Motor neuron (in vitro differentiated cells): ENCODE results near the gene CD3D. TPM values are rescaled to one million over a fixed set of nuclear protein-coding genes. Genes with fewer than 3 reads are reported as not detected.
A peak's percentile ranks its signal among the peaks of the same experiment; 100 is the strongest.

ENCODE experiments used
- ATAC-seq, 8 experiments: fragments of 200-7000 bp; cut with Tn5 transposase; replicated peaks in 6 of 8; 2 replicates each; pipeline ENCODE4 v1.8.0; 2021; ENCODE audit warnings: mild to moderate bottlenecking in 8 of 8, moderate library complexity in 8 of 8
- H3K27ac ChIP-seq, 2 donors: fragments of 250-450 bp; sonication (Bioruptor Pico); 2 replicates each; pipeline ENCODE4 v1.9.0; 2021; ENCODE audit warnings: antibody characterized with exemption in 2 of 2, mild to moderate bottlenecking in 2 of 2, moderate library complexity in 1 of 2
- H3K4me1 ChIP-seq, 2 donors: fragments of 250-450 bp; sonication (Bioruptor Pico); replicated peaks in 1 of 2; 2 replicates each; pipeline ENCODE4 v1.6.1; 2021; ENCODE audit warnings: antibody characterized with exemption in 2 of 2, mild to moderate bottlenecking in 2 of 2, moderate library complexity in 1 of 2
- H3K4me3 ChIP-seq, 5 donors: fragments of 250-450 bp; sonication (Bioruptor Pico); 2 replicates each; pipeline ENCODE4 v1.9.0; 2021; ENCODE audit warnings: antibody characterized with exemption in 5 of 5, mild to moderate bottlenecking in 5 of 5, moderate library complexity in 4 of 5
- WGBS, 10 experiments: fragments of 450-650 bp; shearing (Covaris generic); methylation state at CpG; one replicate each; pipeline ENCODE4 v1.0.0; 2022; 5-methylcytosine and 5-hydroxymethylcytosine counted together
- in situ Hi-C, 9 experiments: fragments of 400-800 bp; cut with MboI; loops; one replicate each; pipeline ENCODE4 v1.15.0; 2021; ENCODE audit warnings: low sequenced_read_pairs in 9 of 9, low pct_unique_long_range_greater_than_20kb in 2 of 9; ENCODE audit not compliant: unreplicated experiment in 9 of 9
- total RNA-seq, 8 experiments: library from RNA; unstranded; fragments of 300-600 nt; gene quantifications; 2 replicates each; pipeline versions ENCODE4 v1.2.3 to v1.2.4, GENCODE V29; 2022

The CD3D gene
- total RNA-seq: not detected

- ATAC-seq: no peak
- Histone ChIP-seq H3K4me3 (no peak within 1 kb of the TSS), H3K27ac (no peak within 1 kb of the TSS), H3K4me1 (no peaks in the 10 kb centered on the region)
- WGBS, 10 experiments: 75 to 89% (median 80%) methylated on average over 1 to 5 of the region's 13 CpGs; no CpG with 5 or more reads in 6 of the 10 experiments
- in situ Hi-C loops: no loop called here
These were observed at the start of gene CD3D for GRCh38 chr11:118342503-118343161. TSS of gene CD3D (minus strand) at chr11:118342705. CDS start at chr11:118342607, 98 bp downstream.

- WGBS, 10 experiments: 73 to 100% (median 100%) methylated on average over 1 to 3 of the region's 3 CpGs
- no peak for ATAC-seq
- Histone ChIP-seq H3K27ac (no peak overlapping the region), H3K4me1 (no peaks in the 10 kb centered on the region), H3K4me3 (no peak overlapping the region)
- in situ Hi-C loops: loop anchor here in 5 of 9 experiments (25.0 kb wide), 1 partner anchor 104 kb away; no protein-coding TSS in a partner anchor
These were observed 41.2 kb upstream of the CD3D start for GRCh38 chr11:118383657-118384056.

- 79 to 100% (median 89%) methylated on average over 1 to 3 of the region's 3 CpGs; no CpG with 5 or more reads in 3 of the 10 experiments for WGBS, 10 experiments
- no peak for ATAC-seq
- Histone ChIP-seq H3K4me1 (no peaks in the 10 kb centered on the region), H3K27ac (no peak overlapping the region), H3K4me3 (no peak overlapping the region)
- in situ Hi-C loops: loop anchor here in 5 of 9 experiments (25.0 kb wide), 1 partner anchor 104 kb away; no protein-coding TSS in a partner anchor
These were observed 40.4 kb upstream of the CD3D start for GRCh38 chr11:118382954-118383353.

GRCh38 chr11:118380571-118380970 is 38.1 kb upstream of the CD3D start:
- no peak for ATAC-seq
- in situ Hi-C loops: loop anchor here in 5 of 9 experiments (25.0 kb wide), 1 partner anchor 107 kb away; no protein-coding TSS in a partner anchor
- Histone ChIP-seq H3K4me1 (no peaks in the 10 kb centered on the region), H3K4me3 (no peak overlapping the region), H3K27ac (no peak overlapping the region)

GRCh38 chr11:118379497-118379896 is 37.0 kb upstream of the CD3D start:
- Histone ChIP-seq H3K27ac (no peak overlapping the region), H3K4me1 (no peaks in the 10 kb centered on the region), H3K4me3 (no peak overlapping the region)
- in situ Hi-C loops: loop anchor here in 6 of 9 experiments (10.0 to 25.0 kb wide), 2 partner anchors 108 to 115 kb away; no protein-coding TSS in a partner anchor
- ATAC-seq: no peak
- 88 to 100% (median 94%) methylated on average over 1 to 4 of the region's 4 CpGs; no CpG with 5 or more reads in 1 of the 10 experiments for WGBS, 10 experiments

GRCh38 chr11:118375978-118376377 is 33.5 kb upstream of the CD3D start:
- ATAC-seq: peak in 1 of 8 experiments; percentile 68
- H3K4me3 ChIP-seq: no peak overlapping the region
- in situ Hi-C loops: loop anchor here in 6 of 9 experiments (10.0 to 25.0 kb wide), 2 partner anchors 111 to 119 kb away; no protein-coding TSS in a partner anchor
- H3K4me1 ChIP-seq: no peaks in the 10 kb centered on the region
- H3K27ac ChIP-seq: no peak overlapping the region

GRCh38 chr11:118374729-118375128 is 32.2 kb upstream of the CD3D start:
- ATAC-seq: peak in 1 of 8 experiments; percentile 57
- H3K27ac ChIP-seq: no peak overlapping the region
- no peak overlapping the region for H3K4me3 ChIP-seq
- no peaks in the 10 kb centered on the region for H3K4me1 ChIP-seq
- in situ Hi-C loops: loop anchor here in 6 of 9 experiments (10.0 to 25.0 kb wide), 3 partner anchors 113 to 187 kb away; partner anchors contain the start of gene SCN2B (in 1 of the 6)
- 16 to 100% (median 90%) methylated on average over 1 to 3 of the region's 3 CpGs; no CpG with 5 or more reads in 1 of the 10 experiments for WGBS, 10 experiments

- no peak overlapping the region for H3K4me3 ChIP-seq
- H3K4me1 ChIP-seq: no peaks in the 10 kb centered on the region
- in situ Hi-C loops: loop anchor here in 2 of 9 experiments (10.0 to 25.0 kb wide), 2 partner anchors 121 to 187 kb away; partner anchors contain the start of gene SCN2B (in 1 of the 2)
- no peak overlapping the region for H3K27ac ChIP-seq
- no peak for ATAC-seq
- WGBS, 10 experiments: 42 to 100% (median 96%) methylated on average over 1 to 5 of the region's 5 CpGs; no CpG with 5 or more reads in 3 of the 10 experiments
These were observed 31.4 kb upstream of the CD3D start for GRCh38 chr11:118373871-118374270.

- 73 to 100% (median 100%) methylated on average over 1 to 2 of the region's 2 CpGs; no CpG with 5 or more reads in 3 of the 10 experiments for WGBS, 10 experiments
- no peak for ATAC-seq
- in situ Hi-C loops: loop anchor here in 2 of 9 experiments (10.0 to 25.0 kb wide), 2 partner anchors 122 to 186 kb away; partner anchors contain the start of gene SCN2B (in 1 of the 2)
- no peak overlapping the region for H3K27ac ChIP-seq
- no peaks in the 10 kb centered on the region for H3K4me1 ChIP-seq
- no peak overlapping the region for H3K4me3 ChIP-seq
These were observed 30.8 kb upstream of the CD3D start for GRCh38 chr11:118373263-118373662.

- no peaks in the 10 kb centered on the region for H3K4me1 ChIP-seq
- in situ Hi-C loops: loop anchor here in 2 of 9 experiments (10.0 to 25.0 kb wide), 2 partner anchors 124 to 183 kb away; partner anchors contain the start of gene SCN2B (in 1 of the 2)
- peak in 3 of 8 experiments; percentile 35 to 71 (median 69) for ATAC-seq
- no peak overlapping the region for H3K4me3 ChIP-seq
- H3K27ac ChIP-seq: no peak overlapping the region
- 80 to 100% (median 94%) methylated on average over 1 to 4 of the region's 4 CpGs for WGBS, 10 experiments
These were observed 28.3 kb upstream of the CD3D start for GRCh38 chr11:118370774-118371173.

GRCh38 chr11:118366287-118366686 is 23.8 kb upstream of the CD3D start:
- Histone ChIP-seq H3K4me1 (no peaks in the 10 kb centered on the region), H3K27ac (no peak overlapping the region), H3K4me3 (no peak overlapping the region)
- in situ Hi-C loops: loop anchor here in 1 of 9 experiments (25.0 kb wide), 1 partner anchor 179 kb away; the partner anchor contains the start of gene SCN2B
- no peak for ATAC-seq
- 33 to 100% (median 94%) methylated on average over 1 of the region's 1 CpG; no CpG with 5 or more reads in 2 of the 10 experiments for WGBS, 10 experiments

GRCh38 chr11:118364956-118365615 is 22.6 kb upstream of the CD3D start:
- 83 to 100% (median 100%) methylated on average over 1 to 3 of the region's 3 CpGs; no CpG with 5 or more reads in 2 of the 10 experiments for WGBS, 10 experiments
- Histone ChIP-seq H3K4me3 (no peak overlapping the region), H3K27ac (no peak overlapping the region), H3K4me1 (peaks cover 5 to 7% of the 10 kb centered on the region in 2 donors)
- no peak for ATAC-seq
- in situ Hi-C loops: loop anchor here in 1 of 9 experiments (25.0 kb wide), 1 partner anchor 178 kb away; the partner anchor contains the start of gene SCN2B
